ENCODE results near the gene HAUS2. TPM values are rescaled to one million over a fixed set of nuclear protein-coding genes. Genes with fewer than 3 reads are reported as not detected.

The HAUS2 gene
- total RNA-seq, 1 donor from 2014 or later = 72.2 TPM

DNA sequence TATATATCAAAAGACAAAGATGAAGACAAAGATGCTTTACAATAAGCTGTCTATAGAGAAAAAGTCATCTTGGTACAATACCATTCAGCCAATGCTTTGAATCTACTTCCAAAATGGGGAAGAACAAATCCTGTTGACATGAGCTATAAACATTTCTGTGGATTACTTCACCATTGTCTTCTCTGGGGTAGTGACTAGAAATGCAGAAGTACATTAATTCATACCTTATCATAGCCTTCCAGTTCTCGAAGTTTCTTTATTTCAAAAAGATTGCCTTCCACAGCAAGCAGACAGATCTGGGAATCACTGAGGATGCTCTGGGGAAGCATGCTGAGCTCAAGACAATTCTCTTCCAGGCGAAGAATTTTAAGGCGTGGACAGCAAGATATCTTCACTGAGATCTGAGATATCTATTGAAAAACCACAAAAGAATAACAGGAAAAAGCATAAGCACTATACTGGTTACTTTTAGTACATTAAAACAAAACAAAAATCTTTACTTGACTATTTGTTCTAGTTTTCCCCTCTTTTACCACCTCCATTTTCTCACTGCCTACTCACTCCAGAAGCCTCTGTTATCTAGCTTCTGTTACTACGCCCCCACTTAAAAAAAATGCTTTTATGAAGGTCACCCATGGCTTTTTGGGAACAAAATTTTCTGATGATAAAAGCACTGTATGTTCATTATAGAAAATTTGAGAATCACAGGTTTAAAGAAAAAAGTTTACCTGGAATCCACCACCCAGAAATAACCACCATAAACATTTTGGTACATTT, 3.6 kb upstream of the HAUS2 start:
- H3K9me3 Mint-ChIP-seq = no peaks in the 10 kb centered on the region
- H3K4me3 Mint-ChIP-seq = no peak overlapping the region
- Histone ChIP-seq H3K4me1 (peaks cover 8% of the 10 kb centered on the region), H3K27ac (no peak overlapping the region), H3K27me3 (no peaks in the 10 kb centered on the region), H3K36me3 (no peaks in the 10 kb centered on the region), H3K4me2 (no peak overlapping the region), H4K20me1 (ENCODE audit: low read depth) (no peaks in the 10 kb centered on the region), H3K79me2 (ENCODE audit: low read depth) (peaks cover 23% of the 10 kb centered on the region), H3K4me3 (no peak overlapping the region), H3K9ac (no peak overlapping the region), H3K9me3 (ENCODE audit: low read depth) (no peaks in the 10 kb centered on the region), H3F3A (ENCODE audit: low read depth) (peaks cover 10% of the 10 kb centered on the region), H2AFZ (replicated peaks) (no peak overlapping the region)
- H3K27me3 Mint-ChIP-seq (ENCODE audit: insufficient read depth, low read depth) = peaks cover 5% of the 10 kb centered on the region
- TF ChIP-seq EZH2 (IDR thresholded peaks at IDR 0.05) (no peak), EZH2phosphoT487 (IDR thresholded peaks at IDR 0.05) (no peak)
- H3K4me1 Mint-ChIP-seq = peaks cover 25% of the 10 kb centered on the region
- H3K27ac Mint-ChIP-seq = no peak overlapping the region
- peaks cover 11% of the 10 kb centered on the region for H3K36me3 Mint-ChIP-seq
- no peak for DNase-seq (ENCODE audit: low spot score)

GRCh38 chr15:42547918-42548248, 755 bp upstream of the HAUS2 start:
- H3K9me3 ChIP-seq (ENCODE audit: low read depth) = no peaks in the 10 kb centered on the region
- H3K36me3 ChIP-seq = no peaks in the 10 kb centered on the region
- peaks cover 51% of the 10 kb centered on the region for H3K79me2 ChIP-seq (ENCODE audit: low read depth)
- peak overlapping the region; percentile 97 for H3K4me3 ChIP-seq
- Mint-ChIP-seq H3K4me3 (peak overlapping the region; percentile 99), H3K27ac (no peak overlapping the region), H3K4me1 (peaks cover 25% of the 10 kb centered on the region), H3K27me3 (ENCODE audit: insufficient read depth, low read depth) (peaks cover 5% of the 10 kb centered on the region), H3K9me3 (no peaks in the 10 kb centered on the region), H3K36me3 (peaks cover 6% of the 10 kb centered on the region)
- peaks cover 10% of the 10 kb centered on the region for H3F3A ChIP-seq (ENCODE audit: low read depth)
- no peak overlapping the region for H3K27ac ChIP-seq
- H3K4me1 ChIP-seq = peaks cover 10% of the 10 kb centered on the region
- peak overlapping the region; percentile 88 for H3K4me2 ChIP-seq
- H2AFZ ChIP-seq (replicated peaks) = peak overlapping the region; percentile 98
- DNase-seq (ENCODE audit: low spot score) = no peak
- H4K20me1 ChIP-seq (ENCODE audit: low read depth) = no peaks in the 10 kb centered on the region
- TF ChIP-seq EZH2phosphoT487 (IDR thresholded peaks at IDR 0.05) (no peak), EZH2 (IDR thresholded peaks at IDR 0.05) (no peak)
- TF ChIP-seq, protein P1, sequence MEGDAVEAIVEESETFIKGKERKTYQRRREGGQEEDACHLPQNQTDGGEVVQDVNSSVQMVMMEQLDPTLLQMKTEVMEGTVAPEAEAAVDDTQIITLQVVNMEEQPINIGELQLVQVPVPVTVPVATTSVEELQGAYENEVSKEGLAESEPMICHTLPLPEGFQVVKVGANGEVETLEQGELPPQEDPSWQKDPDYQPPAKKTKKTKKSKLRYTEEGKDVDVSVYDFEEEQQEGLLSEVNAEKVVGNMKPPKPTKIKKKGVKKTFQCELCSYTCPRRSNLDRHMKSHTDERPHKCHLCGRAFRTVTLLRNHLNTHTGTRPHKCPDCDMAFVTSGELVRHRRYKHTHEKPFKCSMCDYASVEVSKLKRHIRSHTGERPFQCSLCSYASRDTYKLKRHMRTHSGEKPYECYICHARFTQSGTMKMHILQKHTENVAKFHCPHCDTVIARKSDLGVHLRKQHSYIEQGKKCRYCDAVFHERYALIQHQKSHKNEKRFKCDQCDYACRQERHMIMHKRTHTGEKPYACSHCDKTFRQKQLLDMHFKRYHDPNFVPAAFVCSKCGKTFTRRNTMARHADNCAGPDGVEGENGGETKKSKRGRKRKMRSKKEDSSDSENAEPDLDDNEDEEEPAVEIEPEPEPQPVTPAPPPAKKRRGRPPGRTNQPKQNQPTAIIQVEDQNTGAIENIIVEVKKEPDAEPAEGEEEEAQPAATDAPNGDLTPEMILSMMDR (IDR thresholded peaks at IDR 0.05) = no peak
- H3K27me3 ChIP-seq = no peaks in the 10 kb centered on the region
- H3K9ac ChIP-seq = peak overlapping the region; percentile 91

DNA sequence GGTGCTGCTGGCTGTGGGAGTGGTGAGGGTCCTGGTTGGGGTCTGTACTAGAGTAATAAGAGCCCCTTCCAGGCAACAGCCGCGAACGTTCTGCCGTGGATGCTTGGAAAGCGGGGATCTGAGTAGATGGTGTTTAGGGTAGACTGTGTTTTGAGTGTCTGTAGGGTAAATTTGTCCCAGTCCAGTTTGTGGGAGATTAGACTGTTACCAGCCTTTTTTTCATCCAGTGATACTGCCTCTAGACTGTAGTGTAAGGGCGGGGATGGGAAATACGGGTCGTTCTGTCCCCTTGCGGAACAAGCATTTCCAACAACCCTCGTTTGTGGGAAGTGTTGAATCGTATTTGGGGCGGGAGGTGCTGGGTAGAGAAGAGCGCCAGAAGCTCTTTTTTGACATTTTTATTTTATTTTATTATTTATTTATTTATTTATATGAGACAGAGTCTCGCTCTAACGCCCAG, 424 bp downstream of the HAUS2 start:
- peaks cover 63% of the 10 kb centered on the region for H3K79me2 ChIP-seq (ENCODE audit: low read depth)
- H3K36me3 ChIP-seq = no peaks in the 10 kb centered on the region
- DNase-seq (ENCODE audit: low spot score) = peak; percentile 47
- Mint-ChIP-seq H3K27me3 (ENCODE audit: insufficient read depth, low read depth) (peaks cover 5% of the 10 kb centered on the region), H3K4me1 (peaks cover 25% of the 10 kb centered on the region), H3K27ac (peak overlapping the region; percentile 58), H3K36me3 (peaks cover 4% of the 10 kb centered on the region), H3K4me3 (peak overlapping the region; percentile 99), H3K9me3 (no peaks in the 10 kb centered on the region)
- peak overlapping the region; percentile 44 for H3K27ac ChIP-seq
- no peaks in the 10 kb centered on the region for H3K27me3 ChIP-seq
- H3K4me2 ChIP-seq = peak overlapping the region; percentile 88
- peaks cover 2% of the 10 kb centered on the region for H4K20me1 ChIP-seq (ENCODE audit: low read depth)
- peaks cover 10% of the 10 kb centered on the region for H3K4me1 ChIP-seq
- H2AFZ ChIP-seq (replicated peaks) = peak overlapping the region; percentile 98
- H3F3A ChIP-seq (ENCODE audit: low read depth) = peaks cover 10% of the 10 kb centered on the region
- H3K4me3 ChIP-seq = peak overlapping the region; percentile 97
- H3K9me3 ChIP-seq (ENCODE audit: low read depth) = no peaks in the 10 kb centered on the region
- no peak for TF ChIP-seq EZH2 (IDR thresholded peaks at IDR 0.05)
- TF ChIP-seq EZH2phosphoT487 (IDR thresholded peaks at IDR 0.05) = no peak
- TF ChIP-seq, protein P1 (IDR thresholded peaks at IDR 0.05) = no peak
- H3K9ac ChIP-seq = peak overlapping the region; percentile 91

Measured in neural progenitor cell (in vitro differentiated cells).